H1 (cell line): ENCODE results near the gene SPG11. TPM values are rescaled to one million over a fixed set of nuclear protein-coding genes. Genes with fewer than 3 reads are reported as not detected.

Experiments used
- CTCF ChIA-PET: fragments of 300-600 bp; sonication (Branson Sonifier 250); formaldehyde crosslinking; loops from one replicate; lab custom pipeline; 2021; ENCODE audit not compliant: partially characterized antibody; lab: Charles Lee
- POLR2A ChIA-PET: fragments of 300-600 bp; sonication (Branson Sonifier 250); formaldehyde crosslinking; loops from one replicate; lab custom pipeline; 2021; ENCODE audit warnings: inconsistent platforms; ENCODE audit not compliant: partially characterized antibody; lab: Charles Lee
- DNase-seq, 2 experiments: peaks; one replicate each; pipeline versions ENCODE4 v3.0.0 to v3.0.0-alpha.2; 2010 to 2022; ENCODE audit warnings: low spot score in 2 of 2, low read depth in 1 of 2, mixed read lengths in 1 of 2
- FAIRE-seq: peaks from 2 replicates; lab custom pipeline; 2011; peaks lifted over from hg19 to GRCh38; lab: Jason Lieb, UNC
- H2AFZ ChIP-seq: 2 replicates; pipeline ENCODE4 v1.8.1; 2012; ENCODE audit warnings: low read length, inconsistent platforms
- H2AK5ac ChIP-seq: 2 replicates; pipeline ENCODE4 v1.6.1; 2013; ENCODE audit warnings: low read depth, low read length
- H2BK120ac ChIP-seq: replicated peaks from 2 replicates; pipeline ENCODE3; 2013; ENCODE audit warnings: low read depth, low read length, inconsistent platforms
- H2BK12ac ChIP-seq: 2 replicates; pipeline ENCODE4 v1.6.1; 2013; ENCODE audit warnings: low read depth, low read length
- H2BK15ac ChIP-seq: 2 replicates; pipeline ENCODE4 v1.6.1; 2013; ENCODE audit warnings: low read length
- H2BK20ac ChIP-seq: 2 replicates; pipeline ENCODE4 v1.6.1; 2013; ENCODE audit warnings: low read length
- H2BK5ac ChIP-seq: 2 replicates; pipeline ENCODE4 v1.6.1; 2013; ENCODE audit warnings: low read depth, low read length
- H3K14ac ChIP-seq: 2 replicates; pipeline ENCODE4 v1.6.1; 2013; ENCODE audit warnings: inconsistent platforms; ENCODE audit not compliant: insufficient read length
- H3K18ac ChIP-seq: 2 replicates; pipeline ENCODE4 v1.6.1; 2013; ENCODE audit warnings: low read length; ENCODE audit errors: extremely low read depth
- H3K23ac ChIP-seq: 2 replicates; pipeline ENCODE4 v1.6.1; 2013; ENCODE audit warnings: inconsistent platforms; ENCODE audit not compliant: insufficient read length
- H3K23me2 ChIP-seq: 2 replicates; pipeline ENCODE4 v1.6.1; 2013; ENCODE audit warnings: low read depth, low read length
- H3K27ac ChIP-seq: 2 replicates; pipeline ENCODE4 v1.6.1; 2011; ENCODE audit warnings: low read depth, low read length, inconsistent platforms
- H3K27me3 ChIP-seq, 4 experiments: replicated peaks in 1 of 4; 1 replicate in 1 of 4; 2 replicates in 3 of 4; pipeline versions ENCODE4 v1.6.1 to v1.8.1; 2011 to 2013; ENCODE audit warnings: low read length in 3 of 4, mild to moderate bottlenecking in 3 of 4, inconsistent platforms in 2 of 4, mixed read lengths in 2 of 4, moderate library complexity in 1 of 4; ENCODE audit not compliant: control insufficient read depth in 3 of 4, insufficient read depth in 3 of 4; ENCODE audit errors: extremely low read depth in 1 of 4
- H3K36me3 ChIP-seq, 4 experiments: 2 replicates each; pipeline versions ENCODE4 v1.6.1 to v1.8.1; 2011 to 2013; ENCODE audit warnings: mild to moderate bottlenecking in 4 of 4, low read length in 3 of 4, moderate library complexity in 2 of 4, control low read depth in 1 of 4, inconsistent platforms in 1 of 4; ENCODE audit not compliant: insufficient read depth in 4 of 4, control insufficient read depth in 2 of 4
- H3K4ac ChIP-seq: replicated peaks from 2 replicates; pipeline ENCODE3; 2013; ENCODE audit warnings: low read length, low read depth, mixed read lengths, inconsistent platforms; ENCODE audit not compliant: insufficient read length
- H3K4me1 ChIP-seq, 4 experiments: replicated peaks in 1 of 4; 1 replicate in 1 of 4; 2 replicates in 3 of 4; pipeline versions ENCODE4 v1.6.1 to v1.8.1; 2011 to 2013; ENCODE audit warnings: low read length in 3 of 4, inconsistent platforms in 2 of 4, mixed read lengths in 1 of 4; ENCODE audit not compliant: insufficient read depth in 4 of 4, control insufficient read depth in 3 of 4
- H3K4me2 ChIP-seq, 2 experiments: 2 replicates each; pipeline versions ENCODE4 v1.6.1 to v1.8.1; 2011 to 2013; ENCODE audit warnings: low read depth in 2 of 2, low read length in 2 of 2, control low read depth in 1 of 2, inconsistent platforms in 1 of 2, mild to moderate bottlenecking in 1 of 2; ENCODE audit not compliant: insufficient read depth in 1 of 2
- H3K4me3 ChIP-seq, 4 experiments: fragments of 200-600, 300-600 bp in 1 of 4; sonication (generic), shearing (Covaris generic), sonication (Bioruptor Twin) in 1 of 4; 2 replicates each; pipeline versions ENCODE4 v1.5.1 to v1.8.1; 2011 to 2016; ENCODE audit warnings: low read length in 4 of 4, low read depth in 3 of 4, control low read depth in 2 of 4, inconsistent platforms in 2 of 4, mild to moderate bottlenecking in 2 of 4, mixed read lengths in 1 of 4, moderate library complexity in 1 of 4; ENCODE audit not compliant: insufficient read depth in 2 of 4; ENCODE audit errors: extremely low read depth in 1 of 4
- H3K56ac ChIP-seq: replicated peaks from 2 replicates; pipeline ENCODE3; 2013; ENCODE audit warnings: low read depth, mild to moderate bottlenecking, mixed read lengths, low read length, inconsistent platforms; ENCODE audit not compliant: insufficient read length
- H3K79me1 ChIP-seq: 2 replicates; pipeline ENCODE4 v1.6.1; 2013; ENCODE audit warnings: low read depth, low read length, control low read depth
- H3K79me2 ChIP-seq, 2 experiments: 2 replicates each; pipeline versions ENCODE4 v1.6.1 to v1.8.1; 2012 to 2013; ENCODE audit warnings: low read length in 2 of 2, mild to moderate bottlenecking in 2 of 2, inconsistent platforms in 1 of 2; ENCODE audit not compliant: insufficient read depth in 2 of 2, control insufficient read depth in 1 of 2
- H3K9ac ChIP-seq, 4 experiments: replicated peaks in 1 of 4; 1 replicate in 1 of 4; 2 replicates in 3 of 4; pipeline versions ENCODE4 v1.6.1 to v1.8.1; 2011 to 2013; ENCODE audit warnings: low read depth in 3 of 4, low read length in 3 of 4, control low read depth in 2 of 4, mild to moderate bottlenecking in 2 of 4, moderate library complexity in 2 of 4, inconsistent platforms in 1 of 4; ENCODE audit errors: extremely low read depth in 1 of 4
- H3K9me3 ChIP-seq, 2 experiments: 2 replicates each; pipeline versions ENCODE4 v1.6.1 to v1.8.1; 2012 to 2013; ENCODE audit warnings: mild to moderate bottlenecking in 2 of 2, moderate library complexity in 2 of 2, control low read depth in 1 of 2, inconsistent platforms in 1 of 2, low read depth in 1 of 2, low read length in 1 of 2, mixed read lengths in 1 of 2; ENCODE audit not compliant: insufficient read depth in 2 of 2
- H4K20me1 ChIP-seq, 2 experiments: replicated peaks in 1 of 2; 2 replicates each; pipeline versions ENCODE3 to v1.8.1; 2011 to 2013; ENCODE audit warnings: inconsistent platforms in 2 of 2, low read length in 2 of 2, mild to moderate bottlenecking in 1 of 2; ENCODE audit not compliant: insufficient read depth in 2 of 2, control insufficient read depth in 1 of 2
- H4K5ac ChIP-seq: 2 replicates; pipeline ENCODE4 v1.6.1; 2013; ENCODE audit warnings: low read length, low read depth, mixed read lengths, inconsistent platforms; ENCODE audit not compliant: insufficient read length
- H4K8ac ChIP-seq: 2 replicates; pipeline ENCODE4 v1.8.0; 2013; ENCODE audit warnings: mild to moderate bottlenecking, moderate library complexity, low read length, inconsistent platforms; ENCODE audit not compliant: insufficient read depth; ENCODE audit errors: extremely low read depth
- H4K91ac ChIP-seq: replicated peaks from 2 replicates; pipeline ENCODE3; 2013; ENCODE audit warnings: low read length, mixed read lengths, inconsistent platforms; ENCODE audit not compliant: insufficient read length
- CBX8 ChIP-seq: fragments of 300-800, 300-1000 bp; sonication (generic); IDR thresholded peaks from 2 replicates; pipeline ENCODE4 v1.7.1; 2016; ENCODE audit warnings: low read depth, low read length, borderline replicate concordance
- CREB1 ChIP-seq: IDR thresholded peaks from 2 replicates; pipeline ENCODE4 v1.6.1; 2012; ENCODE audit warnings: inconsistent platforms
- FOSL1 ChIP-seq: IDR thresholded peaks from 2 replicates; pipeline ENCODE4 v1.6.1; 2011; ENCODE audit warnings: mild to moderate bottlenecking, low read depth, low read length, moderate library complexity; ENCODE audit not compliant: insufficient read depth
- GTF2F1 ChIP-seq: IDR thresholded peaks from 2 replicates; pipeline ENCODE4 v1.6.1; 2012; ENCODE audit warnings: low read depth, low read length, improper control_type of control experiment, borderline replicate concordance
- NANOG ChIP-seq: IDR thresholded peaks from 2 replicates; pipeline ENCODE4 v1.6.1; 2011; ENCODE audit warnings: low read length, low read depth, mild to moderate bottlenecking, inconsistent platforms; ENCODE audit not compliant: insufficient read depth, poor library complexity, severe bottlenecking
- POLR2AphosphoS5 ChIP-seq: IDR thresholded peaks from 2 replicates; pipeline ENCODE4 v1.6.1; 2011; ENCODE audit warnings: low read depth, low read length
- RAD21 ChIP-seq, 2 experiments: IDR thresholded peaks in 1 of 2; conservative IDR thresholded peaks in 1 of 2; 2 replicates each; pipeline ENCODE4 v1.6.1; 2011; ENCODE audit warnings: low read depth in 2 of 2, low read length in 2 of 2, improper control_type of control experiment in 1 of 2, inconsistent platforms in 1 of 2, mild to moderate bottlenecking in 1 of 2, moderate library complexity in 1 of 2
- TCF12 ChIP-seq: IDR thresholded peaks from 2 replicates; pipeline ENCODE4 v1.6.1; 2011; ENCODE audit warnings: low read depth, mild to moderate bottlenecking, low read length
- YY1 ChIP-seq: IDR thresholded peaks from 2 replicates; pipeline ENCODE4 v1.6.1; 2011; ENCODE audit warnings: low read depth, mild to moderate bottlenecking, low read length
- WGBS, 2 experiments: shearing (Covaris generic) in 1 of 2; methylation state at CpG; one replicate each; pipeline versions ENCODE4 v1.1.6 to v1.1.7; 2013 to 2015; ENCODE audit warnings: low lambda C conversion rate in 2 of 2, mixed read lengths in 2 of 2, inconsistent platforms in 1 of 2, low coverage in 1 of 2, missing lambda C conversion rate in 1 of 2; ENCODE audit not compliant: insufficient replicate concordance in 2 of 2, insufficient coverage in 1 of 2, insufficient read length in 1 of 2; ENCODE audit errors: extremely low coverage in 1 of 2, missing lambda C conversion rate in 1 of 2; 5-methylcytosine and 5-hydroxymethylcytosine counted together
- polyA plus RNA-seq, 7 experiments: library from polyadenylated mRNA; depleted of rRNA in 3 of 7; stranded (reverse) in 5 of 7; unstranded in 2 of 7; fragments of >200 nt in 5 of 7; fragments of 200-250 nt in 2 of 7; gene quantifications; 1 replicate in 5 of 7; 2 replicates in 1 of 7; 4 replicates in 1 of 7; pipeline versions ENCODE4 v1.2.1 to v1.2.3, GENCODE V29; 2011 to 2013; ENCODE audit warnings: missing spikeins in 2 of 7, mixed read lengths in 2 of 7
- total RNA-seq: library from RNA; stranded (reverse); fragmentation: NEBNext Ultra II Directional; extraction: Animal tissue kit (Norgen Biotek cat#: 25700); gene quantifications from 2 replicates; pipeline ENCODE4 v1.2.1, GENCODE V29; 2021

SPG11 gene
- total and polyA plus RNA-seq, 2 of the 8 experiments (the other 6 are each of a cell fraction or from before 2014, with no cell fraction given): 37.1 to 38.6 TPM

DNA sequence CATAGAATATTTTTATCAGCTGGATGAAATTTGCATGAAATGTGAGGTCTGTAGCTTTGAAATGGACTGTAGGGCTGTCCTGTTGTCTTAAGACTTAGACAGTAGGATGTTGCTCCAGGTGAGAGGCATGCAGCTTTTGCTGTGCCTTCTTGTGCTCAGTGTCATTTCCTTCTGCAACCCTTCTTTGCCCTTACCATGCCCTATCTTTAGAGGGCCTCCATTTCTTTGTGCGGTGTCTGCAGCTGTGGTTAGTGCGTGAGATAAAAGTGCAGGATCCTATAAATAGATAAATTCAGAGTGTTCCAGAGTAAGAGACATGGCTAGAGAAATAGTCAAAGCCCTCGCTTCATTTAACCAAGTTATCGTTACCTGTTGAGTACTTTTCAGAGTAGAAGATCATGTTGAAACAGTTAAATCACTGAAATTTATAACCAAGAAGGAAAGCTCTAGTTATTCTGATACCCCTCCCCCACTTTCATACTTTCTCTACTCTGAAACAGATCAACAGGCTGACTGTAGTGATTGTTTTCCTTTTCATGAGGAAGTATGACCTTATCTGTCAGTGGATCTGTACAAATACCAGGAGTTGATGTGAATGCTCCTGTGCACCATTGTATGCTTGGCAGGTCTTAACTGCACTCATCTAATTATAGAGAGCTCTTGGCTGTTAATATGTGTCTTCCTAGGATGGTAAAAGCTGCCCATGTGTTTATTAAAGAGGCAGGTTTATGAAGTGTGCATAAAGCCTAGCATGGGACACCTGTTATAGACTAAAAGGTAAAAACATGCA, 108.3 kb downstream of the SPG11 start:
- Histone ChIP-seq H3K14ac (no peak overlapping the region), H3K23ac (no peak overlapping the region), H3K9me3 (no peaks in the 10 kb centered on the region), H2BK5ac (no peak overlapping the region), H2AK5ac (no peak overlapping the region), H3K23me2 (no peaks in the 10 kb centered on the region), H3K27me3 (no peaks in the 10 kb centered on the region), H3K36me3 (peaks cover 11 to 78% (median 44%) of the 10 kb centered on the region in 4 experiments), H3K79me2 (0 out of 4 replicates have a peak, but pooled peaks cover 0 to 3% of the 10 kb centered on the region in 2 experiments), H3K56ac (no peak overlapping the region), H3K4ac (no peak overlapping the region), H3K18ac (no peak overlapping the region), H3K27ac (no peak overlapping the region), H4K5ac (no peak overlapping the region), H3K9ac (no peak overlapping the region), H2BK120ac (no peak overlapping the region), H3K4me1 (no peaks in the 10 kb centered on the region), H3K4me3 (no peak overlapping the region), H3K4me2 (no peak overlapping the region), H2BK12ac (no peak overlapping the region), H4K8ac (no peak overlapping the region), H4K91ac (no peak overlapping the region), H2BK15ac (no peak overlapping the region), H2AFZ (no peak overlapping the region), H2BK20ac (no peak overlapping the region), H3K79me1 (no peaks in the 10 kb centered on the region), H4K20me1 (peaks cover 0 to 1% of the 10 kb centered on the region in 2 experiments)
- DNase-seq (no peak), FAIRE-seq (no peak)
- WGBS, 2 experiments: 100% methylated on average over 4 of the region's 4 CpGs; no CpG with 5 or more reads in 1 of the 2 experiments
- ChIA-PET POLR2A (interaction anchor here (1.1 to 1.9 kb wide), 3 partner anchors 9 to 17 kb away, joined by 4 to 5 read pairs (median 4); no protein-coding TSS in a partner anchor), CTCF (interaction anchor here (0.6 to 2.4 kb wide), 4 partner anchors 7 to 26 kb away, joined by 3 to 8 read pairs (median 4); no protein-coding TSS in a partner anchor)
- TF ChIP-seq NANOG (no peak), CBX8 (no peak), RAD21 (IDR thresholded peaks at IDR 0.05 in 1 of 2, conservative IDR thresholded peaks at IDR 0.05 in 1 of 2; ENCODE audit: low read depth in 2 of 2, low read length in 2 of 2) (no peak), TCF12 (no peak), YY1 (no peak), CREB1 (no peak), GTF2F1 (no peak), POLR2AphosphoS5 (no peak), FOSL1 (no peak)
